DND-41 (cell line): Measurements from ENCODE around the gene BAD.
A peak's percentile ranks its signal among the peaks of the same experiment; 100 is the strongest.

Experiments used
- ATAC-seq: fragments of 200-7000 bp; cut with Tn5 transposase; 3 replicates; pipeline ENCODE4 v1.9.1; 2021; ENCODE audit warnings: low read depth; ENCODE audit not compliant: insufficient read depth
- DNase-seq: peaks from one replicate; pipeline ENCODE4 v3.0.0-alpha.2; 2020
- H2AFZ ChIP-seq: 2 replicates; pipeline ENCODE4 v1.6.0; 2012; ENCODE audit warnings: low read depth, low read length
- H3K27ac ChIP-seq: 2 replicates; pipeline ENCODE4 v1.5.1; 2012; ENCODE audit warnings: low read length, inconsistent platforms
- H3K27me3 ChIP-seq: fragments of 200-600 bp; sonication (generic); 2 replicates; pipeline ENCODE4 v1.6.0; 2012; ENCODE audit warnings: low read length, mild to moderate bottlenecking, inconsistent platforms; ENCODE audit not compliant: insufficient read depth, poor library complexity
- H3K36me3 ChIP-seq: 2 replicates; pipeline ENCODE4 v1.5.1; 2012; ENCODE audit warnings: low read length, inconsistent platforms; ENCODE audit not compliant: insufficient read depth
- H3K4me1 ChIP-seq: 2 replicates; pipeline ENCODE4 v1.5.1; 2012; ENCODE audit warnings: mild to moderate bottlenecking, low read length; ENCODE audit not compliant: insufficient read depth
- H3K4me2 ChIP-seq: 2 replicates; pipeline ENCODE4 v1.6.0; 2012; ENCODE audit warnings: mild to moderate bottlenecking, moderate library complexity, low read length, inconsistent platforms; ENCODE audit not compliant: insufficient read depth
- H3K4me3 ChIP-seq, 2 experiments: fragments of 200-600 bp in 1 of 2; shearing (Covaris generic) in 1 of 2; 2 replicates each; pipeline ENCODE4 v1.5.1; 2012 to 2016; ENCODE audit warnings: inconsistent platforms in 2 of 2, low read length in 2 of 2, mild to moderate bottlenecking in 2 of 2, low read depth in 1 of 2, moderate library complexity in 1 of 2
- H3K79me2 ChIP-seq: 2 replicates; pipeline ENCODE4 v1.6.0; 2012; ENCODE audit warnings: low read length, inconsistent platforms; ENCODE audit not compliant: insufficient read depth
- H3K9ac ChIP-seq: 2 replicates; pipeline ENCODE4 v1.6.0; 2012; ENCODE audit warnings: low read depth, mild to moderate bottlenecking, inconsistent platforms, low read length, moderate library complexity
- H3K9me3 ChIP-seq: 2 replicates; pipeline ENCODE4 v1.5.1; 2012; ENCODE audit warnings: low read length, moderate library complexity, mild to moderate bottlenecking, inconsistent platforms; ENCODE audit not compliant: insufficient read depth, severe bottlenecking
- H4K20me1 ChIP-seq: 2 replicates; pipeline ENCODE4 v1.6.0; 2012; ENCODE audit warnings: low read length; ENCODE audit not compliant: insufficient read depth
- EZH2 ChIP-seq: IDR thresholded peaks from 3 replicates; pipeline ENCODE4 v1.6.1; 2012; ENCODE audit warnings: borderline replicate concordance, low read depth, mild to moderate bottlenecking, moderate library complexity, low read length, inconsistent platforms; ENCODE audit not compliant: severe bottlenecking
- TF ChIP-seq, protein P1 (sequence below): IDR thresholded peaks from 2 replicates; pipeline ENCODE4 v1.5.1; 2012; ENCODE audit warnings: borderline replicate concordance, low read length, moderate library complexity, mild to moderate bottlenecking; ENCODE audit not compliant: poor library complexity, severe bottlenecking; ENCODE audit errors: extremely low read depth

Gene BAD

DNA sequence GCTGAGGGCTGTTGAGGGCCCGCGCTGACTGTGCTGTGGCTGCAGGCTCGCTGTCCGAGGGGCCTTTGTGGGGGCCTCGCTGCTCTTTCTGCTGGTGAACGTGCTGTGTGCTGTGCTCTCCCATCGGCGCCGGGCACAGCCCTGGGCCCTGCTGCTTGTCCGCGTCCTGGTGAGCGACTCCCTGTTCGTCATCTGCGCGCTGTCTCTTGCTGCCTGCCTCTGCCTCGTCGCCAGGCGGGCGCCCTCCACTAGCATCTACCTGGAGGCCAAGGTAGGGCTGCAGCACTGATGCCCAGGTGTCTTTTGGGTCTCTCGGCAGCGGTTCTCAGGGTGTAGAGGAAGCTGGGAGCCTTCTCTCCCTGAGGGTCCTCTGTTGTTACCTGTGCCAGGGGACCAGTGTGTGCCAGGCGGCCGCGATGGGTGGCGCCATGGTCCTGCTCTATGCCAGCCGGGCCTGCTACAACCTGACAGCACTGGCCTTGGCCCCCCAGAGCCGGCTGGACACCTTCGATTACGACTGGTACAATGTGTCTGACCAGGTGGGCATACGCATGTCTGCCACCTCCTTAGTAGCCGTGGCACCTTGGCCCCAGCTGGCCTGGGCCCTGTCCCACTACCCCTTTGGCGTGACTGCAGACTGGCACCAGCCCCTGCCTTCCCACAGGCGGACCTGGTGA is 3.3 kb upstream of the BAD start:
- DNase-seq (no peak), ATAC-seq (no peak)
- H3K9me3 ChIP-seq: no peaks in the 10 kb centered on the region
- no peak overlapping the region; the same call in 1 of the 2 replicates for H3K9ac ChIP-seq
- no peaks in the 10 kb centered on the region; the same call in 1 of the 2 replicates for H4K20me1 ChIP-seq
- peaks cover 36% of the 10 kb centered on the region for H3K4me1 ChIP-seq
- no peak overlapping the region for H2AFZ ChIP-seq
- TF ChIP-seq, protein P1, sequence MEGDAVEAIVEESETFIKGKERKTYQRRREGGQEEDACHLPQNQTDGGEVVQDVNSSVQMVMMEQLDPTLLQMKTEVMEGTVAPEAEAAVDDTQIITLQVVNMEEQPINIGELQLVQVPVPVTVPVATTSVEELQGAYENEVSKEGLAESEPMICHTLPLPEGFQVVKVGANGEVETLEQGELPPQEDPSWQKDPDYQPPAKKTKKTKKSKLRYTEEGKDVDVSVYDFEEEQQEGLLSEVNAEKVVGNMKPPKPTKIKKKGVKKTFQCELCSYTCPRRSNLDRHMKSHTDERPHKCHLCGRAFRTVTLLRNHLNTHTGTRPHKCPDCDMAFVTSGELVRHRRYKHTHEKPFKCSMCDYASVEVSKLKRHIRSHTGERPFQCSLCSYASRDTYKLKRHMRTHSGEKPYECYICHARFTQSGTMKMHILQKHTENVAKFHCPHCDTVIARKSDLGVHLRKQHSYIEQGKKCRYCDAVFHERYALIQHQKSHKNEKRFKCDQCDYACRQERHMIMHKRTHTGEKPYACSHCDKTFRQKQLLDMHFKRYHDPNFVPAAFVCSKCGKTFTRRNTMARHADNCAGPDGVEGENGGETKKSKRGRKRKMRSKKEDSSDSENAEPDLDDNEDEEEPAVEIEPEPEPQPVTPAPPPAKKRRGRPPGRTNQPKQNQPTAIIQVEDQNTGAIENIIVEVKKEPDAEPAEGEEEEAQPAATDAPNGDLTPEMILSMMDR: no peak
- TF ChIP-seq EZH2: no peak
- H3K4me3 ChIP-seq: no peak overlapping the region
- H3K27ac ChIP-seq: no peak overlapping the region
- H3K79me2 ChIP-seq: peaks cover 24% of the 10 kb centered on the region
- H3K27me3 ChIP-seq: no peaks in the 10 kb centered on the region
- H3K4me2 ChIP-seq: 0 out of 2 replicates have a peak overlapping the region, but pooled peaks have one; percentile 83
- peaks cover 9% of the 10 kb centered on the region; the same call in 1 of the 2 replicates for H3K36me3 ChIP-seq

DNA sequence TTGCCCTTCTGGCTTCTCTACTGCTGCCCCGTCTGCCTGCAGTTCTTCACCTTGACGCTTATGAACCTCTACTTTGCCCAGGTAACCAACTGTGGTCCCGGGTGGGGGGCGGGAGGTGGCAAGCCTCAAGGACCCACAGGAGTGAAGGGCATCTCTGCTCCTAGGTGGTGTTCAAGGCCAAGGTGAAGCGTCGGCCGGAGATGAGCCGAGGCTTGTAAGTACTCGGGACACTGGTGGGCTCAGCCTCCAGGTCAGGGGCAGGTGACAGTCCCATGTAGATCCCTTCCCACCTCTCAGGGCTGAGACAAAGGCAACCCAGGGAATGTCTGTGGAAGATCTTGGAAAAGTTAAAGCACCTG is 2.3 kb upstream of the BAD start:
- H4K20me1 ChIP-seq: no peaks in the 10 kb centered on the region
- ATAC-seq (no peak), DNase-seq (no peak)
- peak overlapping the region; percentile 74; the same call in 1 of the 2 replicates for H3K9ac ChIP-seq
- no peaks in the 10 kb centered on the region for H3K9me3 ChIP-seq
- H3K27ac ChIP-seq: no peak overlapping the region
- H2AFZ ChIP-seq: no peak overlapping the region
- H3K4me1 ChIP-seq: peaks cover 36% of the 10 kb centered on the region
- peaks cover 16% of the 10 kb centered on the region for H3K36me3 ChIP-seq
- no peaks in the 10 kb centered on the region for H3K27me3 ChIP-seq
- H3K79me2 ChIP-seq: peaks cover 30% of the 10 kb centered on the region
- H3K4me2 ChIP-seq: peak overlapping the region; percentile 83
- H3K4me3 ChIP-seq: peak overlapping the region in 1 of 2 experiments; percentile 67; a peak in 1 of 4 replicates
- no peak for TF ChIP-seq EZH2
- TF ChIP-seq, protein P1: no peak

DNA sequence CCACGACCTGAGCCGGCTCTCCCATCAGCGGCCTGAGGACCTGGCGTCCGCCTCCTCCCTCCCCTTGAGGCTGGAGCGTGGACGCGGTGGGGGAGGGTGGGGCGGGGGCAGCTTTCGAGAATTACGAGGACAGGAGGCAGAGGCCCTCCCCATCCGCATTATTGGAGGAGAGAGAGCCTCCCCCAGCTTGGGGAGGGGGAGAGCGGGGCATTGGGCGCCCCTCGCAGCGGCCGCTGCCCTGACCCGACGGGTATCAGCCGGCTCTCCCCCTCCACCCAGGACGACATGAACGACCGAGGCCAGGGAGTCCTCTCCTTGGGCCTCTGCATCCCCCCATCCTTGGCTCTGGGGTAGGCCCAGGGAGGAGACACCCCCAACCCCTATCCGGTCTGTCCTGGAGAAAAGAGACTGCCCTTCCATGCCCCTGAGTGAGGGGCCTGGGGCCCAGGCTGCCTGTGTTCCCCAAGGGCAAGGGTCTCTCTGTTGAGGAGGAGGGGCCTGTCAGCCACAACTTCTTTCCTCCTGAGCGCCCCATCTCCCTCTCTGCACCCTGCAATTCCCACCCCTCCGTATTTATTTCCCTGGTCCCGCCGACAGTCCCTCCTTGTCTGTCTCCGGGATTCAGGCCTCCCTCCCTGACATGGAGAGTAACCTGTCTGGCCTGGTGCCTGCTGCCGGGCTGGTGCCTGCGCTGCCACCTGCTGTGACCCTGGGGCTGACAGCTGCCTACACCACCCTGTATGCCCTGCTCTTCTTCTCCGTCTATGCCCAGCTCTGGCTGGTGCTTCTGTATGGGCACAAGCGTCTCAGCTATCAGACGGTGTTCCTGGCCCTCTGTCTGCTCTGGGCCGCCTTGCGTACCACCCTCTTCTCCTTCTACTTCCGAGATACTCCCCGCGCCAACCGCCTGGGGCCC is 1.7 kb upstream of the BAD start:
- peak overlapping the region; percentile 64 for H3K27ac ChIP-seq
- ATAC-seq: peak; percentile 4

More for the DNA sequence above, 1.7 kb upstream of the BAD start:
- peak overlapping the region; percentile 39 to 67; a peak in 3 of 4 replicates for H3K4me3 ChIP-seq
- peaks cover 36% of the 10 kb centered on the region for H3K4me1 ChIP-seq
- peak overlapping the region; percentile 74 for H3K9ac ChIP-seq
- H3K9me3 ChIP-seq: no peaks in the 10 kb centered on the region
- peak; percentile 50 for DNase-seq
- H2AFZ ChIP-seq: peak overlapping the region; percentile 80
- no peak for TF ChIP-seq EZH2
- TF ChIP-seq, protein P1: peak; percentile 65
- H3K27me3 ChIP-seq: no peaks in the 10 kb centered on the region
- H3K4me2 ChIP-seq: peak overlapping the region; percentile 83
- no peaks in the 10 kb centered on the region for H4K20me1 ChIP-seq
- H3K36me3 ChIP-seq: peaks cover 20% of the 10 kb centered on the region
- H3K79me2 ChIP-seq: peaks cover 30% of the 10 kb centered on the region
